ENCODE data around the gene AK1. TPM values are rescaled to one million over a fixed set of nuclear protein-coding genes. Genes with fewer than 3 reads are reported as not detected.

AK1 gene
- total RNA-seq, 1 experiment from 2014 or later = 31.6 TPM

DNA sequence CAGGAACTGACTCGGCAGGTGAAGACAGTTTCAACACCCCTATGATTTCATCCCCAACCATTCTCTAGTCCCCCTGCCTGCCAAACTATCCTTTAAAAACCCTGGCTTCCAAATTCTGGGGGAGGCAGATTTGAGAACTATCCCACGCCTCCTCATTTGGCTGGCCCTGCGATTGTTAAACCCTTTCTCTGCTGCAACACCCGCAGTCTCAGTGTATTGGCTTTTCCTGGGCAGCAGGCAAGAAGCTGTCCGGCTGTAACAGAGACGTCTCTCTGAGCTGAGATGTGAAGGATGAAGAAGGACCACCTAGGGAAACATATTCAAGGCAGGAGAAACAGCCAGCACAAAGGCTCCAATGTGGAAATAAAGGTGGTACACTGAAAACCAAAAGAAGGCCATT lies 15.4 kb upstream of the AK1 start:
- H2BK15ac ChIP-seq (ENCODE audit: low read depth, low read length) = no peak overlapping the region
- no peak overlapping the region for H2BK5ac ChIP-seq (ENCODE audit: insufficient read length, low read length)
- H2BK120ac ChIP-seq (ENCODE audit: low read depth, low read length, poor library complexity, severe bottlenecking) = no peak overlapping the region
- H3K27me3 ChIP-seq (ENCODE audit: insufficient read depth, low read length) = no peaks in the 10 kb centered on the region
- no peak overlapping the region for H3K18ac ChIP-seq (ENCODE audit: insufficient read length, low read depth, low read length)
- H3T11ph ChIP-seq (ENCODE audit: low read length) = no peak overlapping the region
- H3K27ac Mint-ChIP-seq = no peak overlapping the region
- no peaks in the 10 kb centered on the region; the same call in 1 of the 2 replicates for H3K4me1 ChIP-seq (ENCODE audit: insufficient read depth, low read length)
- no peak overlapping the region for H3K56ac ChIP-seq (ENCODE audit: insufficient read length, low read depth, low read length)
- no peak overlapping the region for H3K23ac ChIP-seq (ENCODE audit: insufficient read length, low read depth, low read length)
- H3K36me3 Mint-ChIP-seq (ENCODE audit: insufficient read depth in 1 of 3, low read depth in 3 of 3) = peaks cover 45 to 70% (median 68%) of the 10 kb centered on the region in 3 experiments
- no peak overlapping the region for H3K4me2 ChIP-seq (ENCODE audit: insufficient read depth, insufficient read length, low read length)
- no peaks in the 10 kb centered on the region for H3K23me2 ChIP-seq (ENCODE audit: insufficient read length, low read depth, low read length, poor library complexity, severe bottlenecking)
- H3K27me3 Mint-ChIP-seq (ENCODE audit: low read depth) = no peaks in the 10 kb centered on the region
- no peak for DNase-seq
- no peaks in the 10 kb centered on the region for H4K20me1 ChIP-seq (ENCODE audit: control insufficient read depth, insufficient read depth, insufficient read length)
- TF ChIP-seq, protein P1, sequence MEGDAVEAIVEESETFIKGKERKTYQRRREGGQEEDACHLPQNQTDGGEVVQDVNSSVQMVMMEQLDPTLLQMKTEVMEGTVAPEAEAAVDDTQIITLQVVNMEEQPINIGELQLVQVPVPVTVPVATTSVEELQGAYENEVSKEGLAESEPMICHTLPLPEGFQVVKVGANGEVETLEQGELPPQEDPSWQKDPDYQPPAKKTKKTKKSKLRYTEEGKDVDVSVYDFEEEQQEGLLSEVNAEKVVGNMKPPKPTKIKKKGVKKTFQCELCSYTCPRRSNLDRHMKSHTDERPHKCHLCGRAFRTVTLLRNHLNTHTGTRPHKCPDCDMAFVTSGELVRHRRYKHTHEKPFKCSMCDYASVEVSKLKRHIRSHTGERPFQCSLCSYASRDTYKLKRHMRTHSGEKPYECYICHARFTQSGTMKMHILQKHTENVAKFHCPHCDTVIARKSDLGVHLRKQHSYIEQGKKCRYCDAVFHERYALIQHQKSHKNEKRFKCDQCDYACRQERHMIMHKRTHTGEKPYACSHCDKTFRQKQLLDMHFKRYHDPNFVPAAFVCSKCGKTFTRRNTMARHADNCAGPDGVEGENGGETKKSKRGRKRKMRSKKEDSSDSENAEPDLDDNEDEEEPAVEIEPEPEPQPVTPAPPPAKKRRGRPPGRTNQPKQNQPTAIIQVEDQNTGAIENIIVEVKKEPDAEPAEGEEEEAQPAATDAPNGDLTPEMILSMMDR (conservative IDR thresholded peaks at IDR 0.05) = no peak
- no peaks in the 10 kb centered on the region for H3K79me2 ChIP-seq (ENCODE audit: insufficient read depth, low read length)
- H3K9me3 ChIP-seq (ENCODE audit: control insufficient read depth, low read depth, low read length) = no peaks in the 10 kb centered on the region
- H3K4me1 Mint-ChIP-seq = peaks cover 7 to 10% of the 10 kb centered on the region in 2 experiments; a peak in 3 of 4 replicates
- H2BK12ac ChIP-seq (ENCODE audit: insufficient read length, low read depth, low read length) = no peak overlapping the region
- H3K9ac ChIP-seq (ENCODE audit: extremely low read depth, insufficient read length, low read length) = no peak overlapping the region
- H2AK5ac ChIP-seq (ENCODE audit: insufficient read length, low read length) = no peak overlapping the region
- H4K8ac ChIP-seq (replicated peaks; ENCODE audit: insufficient read length, low read depth, low read length) = no peak overlapping the region
- no peak overlapping the region for H2AFZ ChIP-seq (ENCODE audit: low read length)
- no peak overlapping the region; a peak in 1 of 5 replicates for H3K4me3 Mint-ChIP-seq
- H3K4ac ChIP-seq (ENCODE audit: low read depth, low read length) = no peak overlapping the region
- H4K91ac ChIP-seq (ENCODE audit: insufficient read length, low read depth, low read length) = no peak overlapping the region
- H4K5ac ChIP-seq (ENCODE audit: insufficient read length, low read depth, low read length) = no peak overlapping the region
- H3K9me3 Mint-ChIP-seq = peaks cover 9% of the 10 kb centered on the region in 2 experiments; a peak in 3 of 5 replicates
- no peaks in the 10 kb centered on the region for H3K79me1 ChIP-seq (ENCODE audit: insufficient read depth, low read depth, low read length, poor library complexity, severe bottlenecking)
- no CpG with 5 or more reads among the region's 6 CpGs for WGBS (ENCODE audit: extremely low coverage, insufficient read length, low lambda C conversion rate)
- no peak overlapping the region for H3K27ac ChIP-seq (ENCODE audit: insufficient read length, low read depth, low read length)
- no peak overlapping the region for H3K14ac ChIP-seq (ENCODE audit: insufficient read depth, low read length)
- no peak overlapping the region for H2BK20ac ChIP-seq (ENCODE audit: low read depth, low read length, poor library complexity, severe bottlenecking)

Measured in H9 (cell line).